GM18511 (cell line): ENCODE results near the gene SULT6B1.
"Not testable (repeated sequence)": the region's sequence is repeated elsewhere in the genome, so short reads cannot be mapped to it uniquely, and the experiment has no call there.

Experiments used
- ATAC-seq: cut with Tn5 transposase; IDR thresholded peaks from one replicate; pipeline ENCODE4 v1.9.1; 2021; ENCODE audit warnings: mild to moderate bottlenecking, moderate library complexity; ENCODE audit not compliant: unreplicated experiment

Gene SULT6B1, protein sequence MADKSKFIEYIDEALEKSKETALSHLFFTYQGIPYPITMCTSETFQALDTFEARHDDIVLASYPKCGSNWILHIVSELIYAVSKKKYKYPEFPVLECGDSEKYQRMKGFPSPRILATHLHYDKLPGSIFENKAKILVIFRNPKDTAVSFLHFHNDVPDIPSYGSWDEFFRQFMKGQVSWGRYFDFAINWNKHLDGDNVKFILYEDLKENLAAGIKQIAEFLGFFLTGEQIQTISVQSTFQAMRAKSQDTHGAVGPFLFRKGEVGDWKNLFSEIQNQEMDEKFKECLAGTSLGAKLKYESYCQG

GRCh38 chr2:37188570-37188969 lies at the start of gene SULT6B1:
TSS of gene SULT6B1 (minus strand) at chr2:37188670. CDS start at chr2:37188640, 30 bp downstream.
- ATAC-seq = no peak

GRCh38 chr2:37232131-37232933 lies 43.9 kb upstream of the SULT6B1 start:
- peak; percentile 16 for ATAC-seq

DNA sequence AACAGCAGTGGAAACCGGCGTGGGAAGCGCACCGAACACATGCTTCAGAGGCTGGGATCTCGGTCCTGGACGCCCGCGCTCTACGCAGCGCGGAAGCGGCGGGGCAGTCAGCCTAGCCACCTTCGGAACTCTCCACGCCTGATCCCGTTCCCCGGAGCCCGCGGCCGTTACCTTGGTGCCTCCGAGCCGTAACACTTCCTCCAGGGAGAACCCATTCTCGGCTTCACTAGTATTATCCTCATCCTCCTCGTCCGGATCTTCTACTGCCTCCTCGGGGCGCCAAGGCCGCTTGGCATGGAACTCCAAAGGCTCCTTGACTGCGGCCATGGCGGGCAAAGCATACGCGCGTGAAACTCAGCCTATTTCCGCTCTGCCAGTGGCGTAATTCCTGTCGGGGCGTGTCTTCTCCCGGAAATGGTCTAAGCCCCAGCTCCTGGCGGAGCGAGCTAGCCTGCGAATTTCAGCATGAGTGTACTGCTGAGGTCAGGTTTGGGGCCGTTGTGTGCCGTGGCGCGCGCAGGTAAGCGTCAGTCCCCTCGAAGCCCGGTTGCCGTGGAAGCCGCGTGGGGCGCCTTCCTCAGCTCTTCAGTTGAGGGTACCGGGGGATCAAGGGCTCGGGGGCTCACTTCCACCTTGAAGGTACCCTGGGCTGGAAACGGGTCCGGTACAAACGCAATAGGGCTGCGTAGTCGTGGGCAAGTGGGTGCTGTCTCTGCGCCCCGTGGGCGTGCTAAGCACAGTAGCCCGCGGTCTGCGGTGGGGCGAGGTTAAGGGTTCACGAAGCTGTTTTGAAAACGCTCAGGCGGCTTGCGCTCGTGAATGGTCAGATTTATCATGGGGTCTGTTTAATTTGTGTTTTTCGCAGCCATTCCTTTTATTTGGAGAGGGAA lies 43.0 kb upstream of the SULT6B1 start, which contains the start of the genes CEBPZ and NDUFAF7:
Gene CEBPZ (minus strand): TSS at position 356 of the 890 bp plus-strand sequence. CDS start 29 bp downstream, at position 327.
Gene NDUFAF7 (plus strand): TSS at position 418 of the 890 bp plus-strand sequence. CDS start 48 bp downstream, at position 466.
- peak; percentile 97 for ATAC-seq

DNA sequence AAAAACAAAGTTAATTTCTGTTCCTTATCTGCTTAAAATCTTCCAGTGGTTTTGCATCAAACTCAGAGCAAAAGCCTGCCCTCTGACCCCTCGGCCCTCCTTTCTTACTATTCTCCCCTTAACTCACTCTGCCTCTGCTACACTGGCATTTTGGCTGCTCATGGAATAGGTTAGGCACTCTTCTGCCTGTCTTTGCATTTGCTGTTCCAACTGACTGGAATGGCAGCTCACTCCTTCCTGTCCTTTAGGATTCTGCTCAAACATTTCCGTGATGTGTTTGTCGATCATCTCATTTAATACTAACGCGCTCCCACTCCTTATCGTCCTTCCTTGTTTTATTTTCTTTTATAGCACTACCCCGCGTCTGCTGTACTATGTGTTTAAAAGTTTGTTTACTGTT lies 42.1 kb upstream of the SULT6B1 start:
- ATAC-seq = no peak

GRCh38 chr2:37228788-37229187 lies 40.3 kb upstream of the SULT6B1 start:
- no peak for ATAC-seq

DNA sequence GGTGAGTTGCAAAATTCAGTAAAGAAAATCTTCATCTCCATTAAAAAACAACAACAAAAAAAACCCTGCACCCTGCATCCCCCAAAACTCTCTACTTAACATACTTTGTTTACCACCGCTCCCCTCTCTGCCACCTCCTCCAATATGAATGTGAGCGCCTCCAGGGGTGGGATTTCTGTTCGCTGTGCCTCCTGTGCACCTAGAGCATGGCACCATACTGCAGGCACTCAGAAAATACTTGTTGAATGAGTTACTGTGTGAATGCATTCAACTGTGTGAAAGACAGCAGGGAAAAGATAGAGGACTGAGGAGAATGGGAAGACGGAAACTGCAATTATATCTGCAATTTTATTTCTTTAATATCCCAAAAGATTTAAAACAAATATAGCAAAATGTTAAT lies 38.4 kb upstream of the SULT6B1 start:
- no peak for ATAC-seq

- not testable (repeated sequence) for ATAC-seq
These were observed 36.7 kb upstream of the SULT6B1 start for GRCh38 chr2:37225129-37225528.

- ATAC-seq = no peak
These were observed 35.6 kb upstream of the SULT6B1 start for GRCh38 chr2:37224063-37224462.

GRCh38 chr2:37223131-37223530 lies 34.7 kb upstream of the SULT6B1 start:
- no peak for ATAC-seq

GRCh38 chr2:37219046-37219445 lies 30.6 kb upstream of the SULT6B1 start:
- no peak for ATAC-seq

- no peak for ATAC-seq
These were observed 26.8 kb upstream of the SULT6B1 start for GRCh38 chr2:37215250-37215649.

GRCh38 chr2:37211939-37212338 lies 23.5 kb upstream of the SULT6B1 start:
- no peak for ATAC-seq

GRCh38 chr2:37211212-37211611 lies 22.7 kb upstream of the SULT6B1 start:
- no peak for ATAC-seq

GRCh38 chr2:37206760-37207159 lies 18.3 kb upstream of the SULT6B1 start:
- not testable (repeated sequence) for ATAC-seq

DNA sequence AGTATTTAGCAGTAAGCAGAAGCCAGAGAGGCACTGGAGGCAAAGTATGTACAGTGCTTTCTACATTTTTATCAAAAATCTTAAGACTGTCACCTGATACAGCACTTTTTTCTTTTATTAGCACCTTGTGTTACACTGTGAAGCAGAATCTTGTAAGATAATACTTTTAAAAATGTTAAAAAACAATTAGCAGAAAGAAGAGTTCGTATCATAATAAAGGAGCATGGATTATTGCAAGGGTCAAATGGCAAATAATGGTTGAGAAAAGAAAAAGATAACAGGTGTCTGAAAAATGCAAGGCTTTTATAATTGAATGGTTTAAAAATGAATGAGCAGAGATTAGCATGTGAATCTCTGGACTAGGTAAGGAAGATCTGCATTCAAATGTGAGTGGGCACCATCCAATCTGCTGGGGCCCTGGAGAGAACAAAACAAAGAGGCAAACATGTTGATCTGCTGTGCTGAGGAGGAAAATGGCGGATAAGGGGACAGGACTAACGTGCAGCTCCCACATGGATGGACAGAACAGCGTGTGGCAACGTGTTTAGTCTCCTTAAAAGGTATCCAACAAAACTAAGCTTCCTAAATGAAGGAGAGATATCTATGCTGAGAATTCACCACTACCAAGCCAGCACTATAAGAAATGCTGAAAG lies 17.3 kb upstream of the SULT6B1 start:
- no peak for ATAC-seq

DNA sequence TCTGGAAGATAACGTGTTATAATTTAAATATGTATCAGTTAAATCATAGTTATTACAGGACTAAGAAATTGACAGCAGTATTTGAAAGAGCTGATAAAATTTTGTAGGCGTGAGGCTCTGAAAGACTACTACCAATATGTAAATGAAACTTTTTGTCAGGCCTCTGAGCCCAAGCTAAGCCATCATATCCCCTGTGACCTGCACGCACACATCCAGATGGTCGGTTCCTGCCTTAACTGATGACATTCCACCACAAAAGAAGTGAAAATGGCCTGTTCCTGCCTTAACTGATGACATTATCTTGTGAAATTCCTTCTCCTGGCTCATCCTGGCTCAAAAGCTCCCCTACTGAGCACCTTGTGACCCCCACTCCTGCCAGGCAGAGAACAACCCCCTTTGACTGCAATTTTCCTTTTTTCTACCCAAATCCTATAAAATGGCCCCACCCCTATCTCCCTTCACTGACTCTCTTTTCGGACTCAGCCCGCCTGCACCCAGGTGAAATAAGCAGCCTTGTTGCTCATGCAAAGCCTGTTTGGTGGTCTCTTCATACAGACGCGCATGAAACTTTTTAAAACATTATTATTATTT lies 16.7 kb upstream of the SULT6B1 start:
- ATAC-seq = not testable (repeated sequence)

DNA sequence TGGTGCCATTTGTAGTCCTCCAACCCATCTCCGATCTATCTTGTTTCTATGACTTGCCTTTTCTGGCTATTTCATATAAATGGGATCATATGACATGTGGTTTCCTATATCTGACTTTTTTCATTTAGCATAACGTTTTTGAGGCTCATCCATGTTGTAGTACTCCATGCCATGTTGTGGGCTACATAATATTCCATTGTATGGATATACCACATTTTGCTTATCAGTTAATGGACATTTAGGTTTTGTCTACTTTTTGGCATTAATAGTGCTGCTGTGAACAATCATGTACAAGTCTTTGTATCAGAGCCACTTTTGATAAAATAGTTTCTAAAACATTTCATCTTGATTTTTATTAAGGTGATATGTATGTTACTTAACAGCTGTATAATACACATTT lies 15.2 kb upstream of the SULT6B1 start:
- ATAC-seq = no peak

DNA sequence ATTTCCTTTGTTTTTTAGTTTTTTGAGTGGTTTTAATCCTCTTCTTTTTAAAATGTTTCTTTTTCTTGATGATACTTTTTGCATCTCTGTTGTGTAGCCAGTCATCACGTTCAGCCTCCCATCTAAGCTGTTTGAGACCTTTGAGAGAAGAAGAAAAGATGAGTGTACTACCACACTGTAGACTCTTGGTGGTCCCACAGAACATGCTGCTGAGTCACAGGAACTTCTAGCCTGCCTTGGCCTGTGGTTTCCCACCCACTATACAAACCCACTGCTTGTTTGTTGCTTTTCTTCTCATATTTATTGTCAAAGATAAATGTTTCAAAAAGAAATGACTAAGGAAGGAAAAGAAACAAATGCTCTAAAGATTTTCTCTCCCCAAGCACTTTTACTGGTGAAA lies 13.3 kb upstream of the SULT6B1 start:
- no peak for ATAC-seq

DNA sequence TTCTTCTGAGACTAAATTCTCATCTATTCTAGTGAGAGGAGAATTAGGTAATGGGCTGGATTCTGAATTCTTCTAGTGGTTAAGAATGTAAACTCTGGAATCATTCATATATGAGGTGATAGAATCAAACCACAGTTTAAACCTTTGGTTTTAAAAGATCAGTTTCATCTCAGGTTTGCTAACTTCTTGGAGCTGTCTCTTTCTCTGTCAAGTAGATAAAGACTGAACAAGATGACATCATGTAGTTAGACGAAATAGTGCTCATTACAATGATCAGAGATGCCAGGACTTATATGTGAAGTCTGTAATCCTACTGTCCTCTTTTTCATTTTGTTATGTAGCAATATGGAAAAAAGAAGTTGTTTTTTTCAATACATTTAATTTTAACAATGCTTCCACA lies 12.7 kb upstream of the SULT6B1 start:
- no peak for ATAC-seq

DNA sequence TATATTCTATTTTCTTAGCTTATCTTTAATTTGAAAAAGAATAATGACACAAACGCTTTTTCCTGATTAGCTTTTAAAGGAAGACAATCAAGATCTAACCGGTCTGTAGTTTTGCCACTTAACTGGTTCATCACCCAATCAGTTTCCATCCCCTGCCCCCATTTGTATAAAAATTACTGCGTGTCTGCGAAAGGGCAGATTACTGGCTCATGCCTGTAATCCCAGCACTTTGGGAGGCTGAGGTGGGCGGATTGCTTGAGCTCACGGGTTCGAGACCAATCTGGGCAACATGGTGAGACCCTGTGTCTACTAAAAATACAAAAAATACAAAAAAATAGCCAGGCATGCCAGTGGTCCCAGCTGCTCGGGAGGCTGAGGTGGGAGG lies 10.2 kb upstream of the SULT6B1 start:
- no peak for ATAC-seq
